Breast epithelium (tissue), 3 donors: ENCODE data around the gene RCOR1.

Experiments
- POLR2A ChIP-seq: fragments of 450-650 bp; IDR thresholded peaks from one replicate; pipeline ENCODE4 v1.6.1; 2016; ENCODE audit warnings: antibody characterized with exemption, mild to moderate bottlenecking, moderate library complexity
- POLR2AphosphoS5 ChIP-seq, 3 donors: sonication (generic); formaldehyde crosslinking; IDR thresholded peaks; one replicate each; pipeline ENCODE4 v1.6.1; 2017; ENCODE audit warnings: antibody characterized with exemption in 3 of 3
- TF ChIP-seq, protein P1 (sequence below), 3 donors: fragments of 450-650 bp; IDR thresholded peaks; one replicate each; pipeline ENCODE4 v1.5.1; 2016 to 2017; ENCODE audit warnings: antibody characterized with exemption in 3 of 3, mild to moderate bottlenecking in 3 of 3, moderate library complexity in 3 of 3

DNA sequence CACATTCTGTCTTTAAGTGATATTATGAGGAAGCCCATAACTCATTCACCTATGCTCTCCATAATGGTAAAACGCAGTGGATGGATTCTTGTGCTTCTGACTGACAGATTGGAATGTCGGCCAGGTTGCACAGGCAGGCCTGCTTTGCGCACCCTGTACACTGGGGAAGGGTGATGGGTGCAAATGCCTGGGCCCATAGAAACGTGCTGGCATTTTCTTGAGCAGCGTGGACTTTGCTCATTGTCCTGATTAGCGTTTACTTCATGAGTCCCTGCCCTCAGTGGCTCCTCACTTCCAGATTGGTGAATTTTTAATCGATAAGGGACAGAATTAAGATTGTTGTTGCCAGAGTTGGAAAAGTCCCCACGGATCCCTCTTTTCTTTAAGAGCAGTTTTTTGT, 103.9 kb downstream of the RCOR1 start:
- TF ChIP-seq POLR2A (no peak), POLR2AphosphoS5 (IDR thresholded peaks at IDR 0.05) (no peak)
- TF ChIP-seq, protein P1, sequence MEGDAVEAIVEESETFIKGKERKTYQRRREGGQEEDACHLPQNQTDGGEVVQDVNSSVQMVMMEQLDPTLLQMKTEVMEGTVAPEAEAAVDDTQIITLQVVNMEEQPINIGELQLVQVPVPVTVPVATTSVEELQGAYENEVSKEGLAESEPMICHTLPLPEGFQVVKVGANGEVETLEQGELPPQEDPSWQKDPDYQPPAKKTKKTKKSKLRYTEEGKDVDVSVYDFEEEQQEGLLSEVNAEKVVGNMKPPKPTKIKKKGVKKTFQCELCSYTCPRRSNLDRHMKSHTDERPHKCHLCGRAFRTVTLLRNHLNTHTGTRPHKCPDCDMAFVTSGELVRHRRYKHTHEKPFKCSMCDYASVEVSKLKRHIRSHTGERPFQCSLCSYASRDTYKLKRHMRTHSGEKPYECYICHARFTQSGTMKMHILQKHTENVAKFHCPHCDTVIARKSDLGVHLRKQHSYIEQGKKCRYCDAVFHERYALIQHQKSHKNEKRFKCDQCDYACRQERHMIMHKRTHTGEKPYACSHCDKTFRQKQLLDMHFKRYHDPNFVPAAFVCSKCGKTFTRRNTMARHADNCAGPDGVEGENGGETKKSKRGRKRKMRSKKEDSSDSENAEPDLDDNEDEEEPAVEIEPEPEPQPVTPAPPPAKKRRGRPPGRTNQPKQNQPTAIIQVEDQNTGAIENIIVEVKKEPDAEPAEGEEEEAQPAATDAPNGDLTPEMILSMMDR (IDR thresholded peaks at IDR 0.05): no peak
